ENCODE measurements around the gene DMRTA2. TPM values are rescaled to one million over a fixed set of nuclear protein-coding genes. Genes with fewer than 3 reads are reported as not detected.

Gene DMRTA2
- total RNA-seq, 1 donor from 2014 or later = 7.4 TPM

- peak; percentile 70 for TF ChIP-seq CTCF (IDR thresholded peaks at IDR 0.05; ENCODE audit: insufficient read depth, low read length, severe bottlenecking)
- no peak for DNase-seq (ENCODE audit: low read depth)
- Histone ChIP-seq H3K4me3 (ENCODE audit: low read depth, low read length) (no peak overlapping the region), H3K36me3 (ENCODE audit: control insufficient read depth, insufficient read depth, low read length) (no peaks in the 10 kb centered on the region), H3K27me3 (ENCODE audit: control insufficient read depth, insufficient read depth, low read length) (peaks cover 6% of the 10 kb centered on the region)
- FAIRE-seq = no peak
These were observed 54.9 kb downstream of the DMRTA2 start for GRCh38 chr1:50368179-50369007.
